ENCODE measurements around the gene DUSP22.

DUSP22 gene

DNA sequence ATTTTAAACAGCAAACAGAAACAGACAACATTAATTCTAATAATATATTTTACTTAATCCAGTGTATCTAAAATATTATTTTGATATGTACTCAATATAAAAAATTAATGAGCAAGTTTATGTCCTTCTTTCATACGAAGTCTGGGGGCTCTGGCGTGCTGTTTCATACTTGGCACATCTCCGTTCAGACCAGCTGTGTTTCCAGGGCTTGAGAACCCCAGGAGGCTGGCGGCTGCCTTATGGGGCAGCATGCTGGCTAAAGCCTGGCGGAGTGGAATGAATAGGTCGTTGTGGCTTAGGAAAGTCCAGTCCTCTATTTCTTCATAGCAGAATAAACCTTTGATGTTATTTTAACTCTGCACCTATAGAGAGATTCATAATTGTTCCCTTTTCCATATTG lies 43.3 kb downstream of the DUSP22 start:
- TF ChIP-seq, protein P1, sequence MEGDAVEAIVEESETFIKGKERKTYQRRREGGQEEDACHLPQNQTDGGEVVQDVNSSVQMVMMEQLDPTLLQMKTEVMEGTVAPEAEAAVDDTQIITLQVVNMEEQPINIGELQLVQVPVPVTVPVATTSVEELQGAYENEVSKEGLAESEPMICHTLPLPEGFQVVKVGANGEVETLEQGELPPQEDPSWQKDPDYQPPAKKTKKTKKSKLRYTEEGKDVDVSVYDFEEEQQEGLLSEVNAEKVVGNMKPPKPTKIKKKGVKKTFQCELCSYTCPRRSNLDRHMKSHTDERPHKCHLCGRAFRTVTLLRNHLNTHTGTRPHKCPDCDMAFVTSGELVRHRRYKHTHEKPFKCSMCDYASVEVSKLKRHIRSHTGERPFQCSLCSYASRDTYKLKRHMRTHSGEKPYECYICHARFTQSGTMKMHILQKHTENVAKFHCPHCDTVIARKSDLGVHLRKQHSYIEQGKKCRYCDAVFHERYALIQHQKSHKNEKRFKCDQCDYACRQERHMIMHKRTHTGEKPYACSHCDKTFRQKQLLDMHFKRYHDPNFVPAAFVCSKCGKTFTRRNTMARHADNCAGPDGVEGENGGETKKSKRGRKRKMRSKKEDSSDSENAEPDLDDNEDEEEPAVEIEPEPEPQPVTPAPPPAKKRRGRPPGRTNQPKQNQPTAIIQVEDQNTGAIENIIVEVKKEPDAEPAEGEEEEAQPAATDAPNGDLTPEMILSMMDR (IDR thresholded peaks at IDR 0.05; ENCODE audit: insufficient read depth, low read length, poor library complexity, severe bottlenecking) = no peak
- Histone ChIP-seq H3K27me3 (replicated peaks; ENCODE audit: control insufficient read depth, insufficient read depth, low read length) (no peaks in the 10 kb centered on the region), H3K36me3 (ENCODE audit: control insufficient read depth, insufficient read depth, low read length) (peaks cover 6% of the 10 kb centered on the region), H3K4me3 (replicated peaks; ENCODE audit: low read depth, low read length) (no peak overlapping the region)
- DNase-seq (ENCODE audit: extremely low read depth, insufficient read length) = no peak

- Histone ChIP-seq H3K27me3 (replicated peaks; ENCODE audit: control insufficient read depth, insufficient read depth, low read length) (no peaks in the 10 kb centered on the region), H3K4me3 (replicated peaks; ENCODE audit: low read depth, low read length) (no peak overlapping the region; the same call in 1 of the 2 replicates), H3K36me3 (ENCODE audit: control insufficient read depth, insufficient read depth, low read length) (peaks cover 13% of the 10 kb centered on the region)
- TF ChIP-seq, protein P1 (IDR thresholded peaks at IDR 0.05; ENCODE audit: insufficient read depth, low read length, poor library complexity, severe bottlenecking) = no peak
- DNase-seq (ENCODE audit: extremely low read depth, insufficient read length) = peak; percentile 72
Measured at GRCh38 chr6:336159-337114, 44.1 kb downstream of the DUSP22 start.

- H3K36me3 ChIP-seq (ENCODE audit: control insufficient read depth, insufficient read depth, low read length) = peaks cover 15% of the 10 kb centered on the region
- H3K4me3 ChIP-seq (replicated peaks; ENCODE audit: low read depth, low read length) = no peak overlapping the region
- H3K27me3 ChIP-seq (replicated peaks; ENCODE audit: control insufficient read depth, insufficient read depth, low read length) = no peaks in the 10 kb centered on the region
- DNase-seq (ENCODE audit: extremely low read depth, insufficient read length) = no peak
- TF ChIP-seq, protein P1 (IDR thresholded peaks at IDR 0.05; ENCODE audit: insufficient read depth, low read length, poor library complexity, severe bottlenecking) = no peak
Measured at GRCh38 chr6:337805-338368, 45.6 kb downstream of the DUSP22 start.

GRCh38 chr6:338815-339262 lies 46.6 kb downstream of the DUSP22 start:
- Histone ChIP-seq H3K27me3 (replicated peaks; ENCODE audit: control insufficient read depth, insufficient read depth, low read length) (no peaks in the 10 kb centered on the region), H3K4me3 (replicated peaks; ENCODE audit: low read depth, low read length) (no peak overlapping the region), H3K36me3 (ENCODE audit: control insufficient read depth, insufficient read depth, low read length) (peaks cover 18% of the 10 kb centered on the region)
- DNase-seq (ENCODE audit: extremely low read depth, insufficient read length) = no peak
- TF ChIP-seq, protein P1 (IDR thresholded peaks at IDR 0.05; ENCODE audit: insufficient read depth, low read length, poor library complexity, severe bottlenecking) = no peak

DNA sequence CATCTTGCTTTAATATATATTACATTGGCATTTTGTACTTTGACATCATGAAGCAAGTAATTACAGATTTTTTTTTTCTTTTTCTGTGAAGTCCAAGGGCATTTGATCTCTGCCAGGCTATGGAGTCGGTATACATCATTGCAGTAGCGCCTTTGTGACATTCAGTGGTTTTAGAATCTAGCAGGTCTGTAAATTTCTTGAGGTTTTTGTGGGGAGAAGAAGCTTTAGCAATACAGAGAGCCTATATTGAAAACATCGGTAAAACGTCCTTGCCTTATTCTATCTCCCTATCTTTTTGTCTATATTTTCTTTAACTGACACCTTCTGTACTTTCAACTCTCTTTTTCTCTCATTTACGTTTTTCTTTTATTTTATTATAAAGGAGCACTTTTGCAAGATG lies 47.2 kb downstream of the DUSP22 start:
- DNase-seq (ENCODE audit: extremely low read depth, insufficient read length) = no peak
- TF ChIP-seq, protein P1 (IDR thresholded peaks at IDR 0.05; ENCODE audit: insufficient read depth, low read length, poor library complexity, severe bottlenecking) = no peak
- H3K27me3 ChIP-seq (replicated peaks; ENCODE audit: control insufficient read depth, insufficient read depth, low read length) = no peaks in the 10 kb centered on the region
- no peak overlapping the region for H3K4me3 ChIP-seq (replicated peaks; ENCODE audit: low read depth, low read length)
- peaks cover 18% of the 10 kb centered on the region for H3K36me3 ChIP-seq (ENCODE audit: control insufficient read depth, insufficient read depth, low read length)
